T-helper 1 cell treated with Interleukin-12 subunit alpha and Interleukin-12 subunit beta and Interleukin-4 antibody, amounts not matched to agents 30 μg/mL and 1 μg/mL, for 36 hours (primary cell): ENCODE measurements around the gene ITM2B.
"Not testable (repeated sequence)": the region's sequence is repeated elsewhere in the genome, so short reads cannot be mapped to it uniquely, and the experiment has no call there.

Source experiments
- H3K27ac Mint-ChIP-seq: one replicate; pipeline ENCODE4 v1.8.0; 2021; ENCODE audit warnings: mild to moderate bottlenecking, mixed read lengths
- H3K27me3 Mint-ChIP-seq: one replicate; pipeline ENCODE4 v1.8.0; 2021; ENCODE audit warnings: low read depth, mixed read lengths
- H3K36me3 Mint-ChIP-seq: one replicate; pipeline ENCODE4 v1.8.0; 2021; ENCODE audit warnings: low read depth, mixed read lengths
- H3K4me1 Mint-ChIP-seq: one replicate; pipeline ENCODE4 v1.8.0; 2021; ENCODE audit warnings: low read depth, mixed read lengths
- H3K4me3 Mint-ChIP-seq: one replicate; pipeline ENCODE4 v1.8.0; 2021; ENCODE audit warnings: mild to moderate bottlenecking, moderate library complexity, mixed read lengths
- H3K9me3 Mint-ChIP-seq: one replicate; pipeline ENCODE4 v1.8.0; 2021; ENCODE audit warnings: mixed read lengths

Gene ITM2B

GRCh38 chr13:48215511-48216203 is 17.3 kb upstream of the ITM2B start:
- H3K36me3 Mint-ChIP-seq, H3K27ac Mint-ChIP-seq, H3K4me3 Mint-ChIP-seq: not testable (repeated sequence)
- peaks cover 34% of the 10 kb centered on the region for H3K27me3 Mint-ChIP-seq
- peaks cover 17% of the 10 kb centered on the region for H3K9me3 Mint-ChIP-seq
- H3K4me1 Mint-ChIP-seq = peaks cover 10% of the 10 kb centered on the region

GRCh38 chr13:48216204-48216711 is 16.7 kb upstream of the ITM2B start:
- peaks cover 17% of the 10 kb centered on the region for H3K9me3 Mint-ChIP-seq
- peaks cover 34% of the 10 kb centered on the region for H3K27me3 Mint-ChIP-seq
- H3K4me1 Mint-ChIP-seq = peaks cover 16% of the 10 kb centered on the region
- no peak overlapping the region for H3K27ac Mint-ChIP-seq
- H3K4me3 Mint-ChIP-seq = no peak overlapping the region
- peaks cover 4% of the 10 kb centered on the region for H3K36me3 Mint-ChIP-seq

- Mint-ChIP-seq H3K4me1 (peaks cover 32% of the 10 kb centered on the region), H3K36me3 (peaks cover 4% of the 10 kb centered on the region), H3K27ac (peak overlapping the region; percentile 84), H3K27me3 (peaks cover 25% of the 10 kb centered on the region), H3K9me3 (peaks cover 16% of the 10 kb centered on the region), H3K4me3 (peak overlapping the region; percentile 73)
Observed at GRCh38 chr13:48220592-48220980, 12.4 kb upstream of the ITM2B start.

DNA sequence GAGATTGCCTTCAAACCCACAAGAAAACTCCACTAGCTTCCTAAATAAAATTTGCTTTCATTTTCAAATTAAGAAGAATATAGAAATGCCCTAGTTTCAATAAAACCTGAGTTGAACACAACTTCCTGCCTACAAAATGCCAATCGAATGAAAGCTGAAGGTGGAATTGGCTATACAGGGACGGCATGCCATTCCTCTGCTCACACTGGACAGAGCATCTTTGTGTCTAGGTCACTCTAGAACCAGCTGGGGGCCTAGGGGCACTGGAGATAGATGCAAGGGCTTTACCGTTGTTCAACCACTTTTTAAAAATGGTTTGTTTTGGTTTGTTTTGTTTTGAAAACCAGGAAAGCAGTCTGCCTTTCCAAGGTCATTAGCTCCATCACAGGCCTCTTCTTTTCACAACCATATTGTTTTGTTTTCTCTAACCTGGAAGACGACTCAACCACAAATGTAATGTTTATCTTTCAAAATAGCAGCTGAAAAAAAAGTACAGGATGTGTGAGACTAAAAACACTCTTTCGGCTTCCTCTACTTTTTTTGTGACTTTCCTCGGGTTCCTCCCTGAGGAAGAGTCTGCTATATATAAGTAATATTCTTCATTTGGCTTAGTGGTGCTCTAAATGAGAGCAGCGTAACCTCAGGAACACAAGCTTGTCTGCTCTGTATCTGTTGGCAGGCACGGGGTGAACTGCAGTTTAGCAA is 11.9 kb upstream of the ITM2B start:
- Mint-ChIP-seq H3K27me3 (peaks cover 24% of the 10 kb centered on the region), H3K9me3 (peaks cover 11% of the 10 kb centered on the region), H3K4me3 (peak overlapping the region; percentile 73), H3K36me3 (peaks cover 4% of the 10 kb centered on the region), H3K4me1 (peaks cover 32% of the 10 kb centered on the region), H3K27ac (peak overlapping the region; percentile 84)

- peak overlapping the region; percentile 84 for H3K27ac Mint-ChIP-seq
- H3K4me3 Mint-ChIP-seq = peak overlapping the region; percentile 73
- H3K27me3 Mint-ChIP-seq = peaks cover 30% of the 10 kb centered on the region
- peaks cover 32% of the 10 kb centered on the region for H3K4me1 Mint-ChIP-seq
- H3K36me3 Mint-ChIP-seq = peaks cover 4% of the 10 kb centered on the region
- peaks cover 10% of the 10 kb centered on the region for H3K9me3 Mint-ChIP-seq
Observed at GRCh38 chr13:48221686-48222187, 11.3 kb upstream of the ITM2B start.

- H3K9me3 Mint-ChIP-seq = peaks cover 1% of the 10 kb centered on the region
- peaks cover 32% of the 10 kb centered on the region for H3K4me1 Mint-ChIP-seq
- H3K27me3 Mint-ChIP-seq = peaks cover 37% of the 10 kb centered on the region
- peaks cover 3% of the 10 kb centered on the region for H3K36me3 Mint-ChIP-seq
- peak overlapping the region; percentile 5 for H3K27ac Mint-ChIP-seq
- H3K4me3 Mint-ChIP-seq = no peak overlapping the region
Observed at GRCh38 chr13:48222358-48223301, 10.4 kb upstream of the ITM2B start.

GRCh38 chr13:48224701-48225100 is 8.3 kb upstream of the ITM2B start:
- Mint-ChIP-seq H3K36me3 (peaks cover 1% of the 10 kb centered on the region), H3K4me1 (peaks cover 30% of the 10 kb centered on the region), H3K27ac (no peak overlapping the region), H3K9me3 (no peaks in the 10 kb centered on the region), H3K27me3 (peaks cover 50% of the 10 kb centered on the region), H3K4me3 (no peak overlapping the region)

GRCh38 chr13:48230541-48230940 is 2.5 kb upstream of the ITM2B start:
- no peaks in the 10 kb centered on the region for H3K9me3 Mint-ChIP-seq
- H3K27me3 Mint-ChIP-seq = peaks cover 52% of the 10 kb centered on the region
- no peak overlapping the region for H3K27ac Mint-ChIP-seq
- H3K36me3 Mint-ChIP-seq = peaks cover 9% of the 10 kb centered on the region
- H3K4me1 Mint-ChIP-seq = peaks cover 18% of the 10 kb centered on the region
- H3K4me3 Mint-ChIP-seq = no peak overlapping the region

- H3K4me3 Mint-ChIP-seq = peak overlapping the region; percentile 38
- H3K4me1 Mint-ChIP-seq = peaks cover 24% of the 10 kb centered on the region
- no peaks in the 10 kb centered on the region for H3K9me3 Mint-ChIP-seq
- H3K36me3 Mint-ChIP-seq = peaks cover 12% of the 10 kb centered on the region
- H3K27me3 Mint-ChIP-seq = peaks cover 55% of the 10 kb centered on the region
- no peak overlapping the region for H3K27ac Mint-ChIP-seq
Observed at GRCh38 chr13:48231080-48231479, 1.9 kb upstream of the ITM2B start.

GRCh38 chr13:48231933-48232332 is 1.1 kb upstream of the ITM2B start:
- H3K9me3 Mint-ChIP-seq = no peaks in the 10 kb centered on the region
- H3K27me3 Mint-ChIP-seq = peaks cover 47% of the 10 kb centered on the region
- peaks cover 32% of the 10 kb centered on the region for H3K4me1 Mint-ChIP-seq
- peaks cover 20% of the 10 kb centered on the region for H3K36me3 Mint-ChIP-seq
- peak overlapping the region; percentile 84 for H3K4me3 Mint-ChIP-seq
- H3K27ac Mint-ChIP-seq = peak overlapping the region; percentile 33

DNA sequence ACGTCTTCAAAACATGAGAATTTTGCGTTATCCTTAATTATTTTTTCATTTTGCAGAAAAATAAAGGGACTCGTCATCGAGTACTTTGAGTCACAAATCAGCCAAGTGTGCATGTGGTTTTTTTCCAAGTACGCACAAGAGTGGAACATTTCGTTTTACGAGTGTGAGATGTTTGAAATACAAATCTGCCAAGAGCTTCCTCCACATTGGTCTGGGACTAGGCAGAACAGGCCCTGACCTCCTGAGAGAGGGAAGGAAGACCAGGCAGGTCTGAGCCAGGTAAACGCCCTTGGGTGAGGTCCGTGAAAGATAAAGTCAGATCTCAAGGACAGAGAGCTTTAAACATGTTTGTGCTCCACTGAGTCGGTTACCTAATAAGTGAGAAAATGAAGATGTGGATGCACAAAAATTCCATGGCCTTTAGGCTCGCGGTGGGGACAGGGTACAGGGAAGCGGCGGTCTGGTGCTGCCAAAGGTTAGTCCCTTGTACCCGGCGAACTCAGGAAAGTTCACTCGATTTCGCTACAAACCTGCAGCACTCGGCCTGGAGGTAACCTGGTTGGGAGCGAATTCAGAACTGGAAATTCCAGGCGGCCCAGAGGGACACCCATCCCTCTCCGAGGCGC is 473 bp upstream of the ITM2B start:
- H3K9me3 Mint-ChIP-seq = no peaks in the 10 kb centered on the region
- peaks cover 35% of the 10 kb centered on the region for H3K4me1 Mint-ChIP-seq
- H3K4me3 Mint-ChIP-seq = peak overlapping the region; percentile 84
- peak overlapping the region; percentile 74 for H3K27ac Mint-ChIP-seq
- peaks cover 42% of the 10 kb centered on the region for H3K27me3 Mint-ChIP-seq
- peaks cover 25% of the 10 kb centered on the region for H3K36me3 Mint-ChIP-seq

DNA sequence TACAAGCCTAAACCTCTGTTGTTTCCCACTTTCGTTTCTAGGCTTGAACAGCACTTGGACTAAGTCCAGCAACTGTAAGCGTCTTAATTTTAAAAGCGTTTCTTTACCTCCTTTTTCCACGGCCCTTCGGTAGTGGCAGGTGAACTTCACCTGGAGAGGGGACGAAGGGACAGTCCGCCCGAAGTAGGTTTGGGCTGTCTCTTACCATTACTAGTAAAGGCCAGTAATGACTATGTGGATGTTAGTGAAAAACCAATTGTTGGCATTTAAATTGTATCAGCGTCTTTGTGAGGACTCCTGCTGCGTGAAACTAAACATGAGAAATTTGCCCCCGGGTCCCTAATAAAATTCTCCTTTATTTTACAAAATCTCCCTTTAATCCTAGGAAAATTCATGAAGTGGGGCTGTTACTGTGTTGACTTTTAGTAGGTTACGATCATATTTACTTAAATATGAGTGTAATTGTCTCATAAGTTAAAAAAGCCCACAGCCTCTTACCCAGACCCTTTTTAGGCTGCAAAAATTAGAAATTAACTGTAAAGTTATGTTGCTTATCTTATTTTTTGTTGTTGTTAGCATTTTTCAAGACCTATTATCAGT is 983 bp downstream of the ITM2B start:
- H3K27ac Mint-ChIP-seq = peak overlapping the region; percentile 79
- peaks cover 28% of the 10 kb centered on the region for H3K27me3 Mint-ChIP-seq
- peaks cover 26% of the 10 kb centered on the region for H3K36me3 Mint-ChIP-seq
- no peaks in the 10 kb centered on the region for H3K9me3 Mint-ChIP-seq
- peak overlapping the region; percentile 90 for H3K4me3 Mint-ChIP-seq
- peaks cover 37% of the 10 kb centered on the region for H3K4me1 Mint-ChIP-seq

DNA sequence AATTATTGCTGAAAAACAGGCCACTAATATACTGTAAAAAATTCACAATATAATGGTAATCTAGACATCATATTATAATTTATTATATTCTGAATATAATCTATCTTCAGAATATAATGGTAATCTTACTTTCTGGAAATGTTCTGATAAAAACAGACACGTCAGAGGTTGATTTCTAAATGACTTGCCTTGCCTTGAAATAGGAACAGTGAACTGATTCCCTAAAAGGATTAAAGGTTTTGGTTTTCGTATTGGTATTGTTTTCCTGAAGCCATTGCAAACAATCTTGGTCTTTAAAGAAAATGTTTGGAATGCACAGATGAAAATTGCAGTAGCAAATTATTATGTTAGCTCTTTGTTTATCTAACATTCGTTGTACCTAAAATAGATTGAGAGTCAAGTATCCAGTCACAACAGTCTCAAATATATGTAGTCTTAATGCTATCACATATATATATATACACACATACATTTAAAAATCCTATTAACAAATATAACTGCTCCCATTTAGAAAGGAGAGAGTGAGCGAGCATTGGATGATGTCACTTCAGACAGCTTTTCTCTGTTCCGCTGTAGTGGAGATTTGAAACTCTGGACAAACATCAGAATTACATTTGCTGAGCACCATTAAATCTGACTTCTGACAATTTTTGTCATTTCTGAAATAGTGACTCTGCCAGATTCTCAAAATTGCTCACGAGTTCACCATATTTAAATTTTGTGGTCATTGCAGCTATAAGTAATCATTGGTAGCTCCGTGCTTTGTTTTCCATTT is 1.7 kb downstream of the ITM2B start:
- peaks cover 27% of the 10 kb centered on the region for H3K27me3 Mint-ChIP-seq
- H3K4me3 Mint-ChIP-seq = peak overlapping the region; percentile 90
- H3K36me3 Mint-ChIP-seq = peaks cover 29% of the 10 kb centered on the region
- peaks cover 37% of the 10 kb centered on the region for H3K4me1 Mint-ChIP-seq
- H3K9me3 Mint-ChIP-seq = no peaks in the 10 kb centered on the region
- H3K27ac Mint-ChIP-seq = peak overlapping the region; percentile 26
